K562 (cell line): ENCODE results near the gene SIGLEC9. TPM values are rescaled to one million over a fixed set of nuclear protein-coding genes. Genes with fewer than 3 reads are reported as not detected.
A peak's percentile ranks its signal among the peaks of the same experiment; 100 is the strongest.

Experiments
- ATAC-seq: fragments of 200-7000 bp; cut with Tn5 transposase; 3 replicates; pipeline ENCODE4 v1.9.1; 2020; ENCODE audit warnings: moderate library complexity
- BruUV-seq: library from RNA; stranded (reverse); fragments of 400-500 nt; replicated peaks from 2 replicates; lab custom pipeline; 2021; lab: Mats Ljungman, UMichigan
- CTCF ChIA-PET: fragments of 300-600 bp; formaldehyde crosslinking; extraction: SDS; loops from one replicate; lab custom pipeline; 2021; ENCODE audit warnings: low intra/inter-chr PET ratio; lab: Yijun Ruan, JAX
- POLR2A ChIA-PET: fragments of 300-600, 350-650 bp; sonication (Branson Sonifier 250); formaldehyde crosslinking; extraction: SDS; loops from one replicate; lab custom pipeline; 2021; ENCODE audit warnings: antibody characterized with exemption, inconsistent platforms; lab: Yijun Ruan, JAX
- DNase-seq, 4 experiments: peaks; one replicate each; pipeline versions ENCODE4 v3.0.0 to v3.0.0-alpha.2; 2011 to 2018; ENCODE audit warnings: low spot score in 3 of 4, mixed read lengths in 3 of 4; ENCODE audit errors: extremely low read depth in 1 of 4
- FAIRE-seq: peaks from 2 replicates; lab custom pipeline; 2011; peaks lifted over from hg19 to GRCh38; lab: Jason Lieb, UNC
- H2AFZ ChIP-seq: 2 replicates; pipeline ENCODE4 v1.6.0; 2011; ENCODE audit warnings: low read depth, low read length, control low read depth, inconsistent platforms
- H3K27ac ChIP-seq: fragments of 200-600 bp; 3 replicates; pipeline ENCODE4 v1.8.0; 2011; ENCODE audit warnings: low read depth, mild to moderate bottlenecking, control low read depth, inconsistent platforms, low read length, moderate library complexity, mixed read lengths; ENCODE audit errors: extremely low read depth
- H3K27me3 ChIP-seq, 2 experiments: fragments of 300-600 bp in 1 of 2; 2 replicates in 1 of 2; 3 replicates in 1 of 2; pipeline versions ENCODE4 v1.6.0 to v1.8.0; 2011; ENCODE audit warnings: inconsistent platforms in 2 of 2, low read length in 2 of 2, mild to moderate bottlenecking in 1 of 2, mixed read lengths in 1 of 2, moderate library complexity in 1 of 2; ENCODE audit not compliant: control insufficient read depth in 2 of 2, insufficient read depth in 2 of 2
- H3K36me3 ChIP-seq: fragments of 300-600 bp; 3 replicates; pipeline ENCODE4 v1.8.0; 2011; ENCODE audit warnings: mild to moderate bottlenecking, low read length, inconsistent platforms; ENCODE audit not compliant: control insufficient read depth, insufficient read depth
- H3K4me1 ChIP-seq, 2 experiments: fragments of 200-600 bp in 1 of 2; replicated peaks in 1 of 2; 2 replicates in 1 of 2; 3 replicates in 1 of 2; pipeline versions ENCODE4 v1.5.1 to v1.8.0; 2011; ENCODE audit warnings: inconsistent platforms in 2 of 2, low read length in 2 of 2, mild to moderate bottlenecking in 1 of 2, mixed read lengths in 1 of 2, moderate library complexity in 1 of 2; ENCODE audit not compliant: control insufficient read depth in 2 of 2, insufficient read depth in 2 of 2
- H3K4me2 ChIP-seq: 2 replicates; pipeline ENCODE4 v1.6.1; 2011; ENCODE audit warnings: low read length, control low read depth, inconsistent platforms, mixed read lengths; ENCODE audit not compliant: insufficient read depth
- H3K4me3 ChIP-seq: fragments of 200-600 bp; sonication (generic), shearing (Covaris generic); 2 replicates; pipeline ENCODE4 v1.5.1; 2016; ENCODE audit warnings: control low read depth, inconsistent platforms
- H3K79me2 ChIP-seq: fragments of 200-600 bp; 3 replicates; pipeline ENCODE4 v1.8.0; 2011; ENCODE audit warnings: low read length, inconsistent platforms; ENCODE audit not compliant: control insufficient read depth, insufficient read depth
- H3K9ac ChIP-seq, 2 experiments: 2 replicates each; pipeline versions ENCODE4 v1.6.0 to v1.6.1; 2011; ENCODE audit warnings: low read depth in 2 of 2, low read length in 2 of 2, control low read depth in 1 of 2, inconsistent platforms in 1 of 2, mild to moderate bottlenecking in 1 of 2, mixed read lengths in 1 of 2; ENCODE audit not compliant: insufficient read depth in 1 of 2
- H3K9me1 ChIP-seq: one replicate; pipeline ENCODE4 v1.6.0; 2011; ENCODE audit warnings: inconsistent platforms, mild to moderate bottlenecking, low read length, moderate library complexity; ENCODE audit not compliant: control insufficient read depth, insufficient read depth
- H3K9me3 ChIP-seq: replicated peaks from 2 replicates; pipeline ENCODE4 v1.5.1; 2011; ENCODE audit warnings: low read depth, low read length, inconsistent platforms; ENCODE audit not compliant: control insufficient read depth, insufficient read depth
- H4K20me1 ChIP-seq: replicated peaks from 2 replicates; pipeline ENCODE4 v1.6.1; 2011; ENCODE audit warnings: low read length, inconsistent platforms, mixed read lengths; ENCODE audit not compliant: control insufficient read depth, insufficient read depth
- ARID1B ChIP-seq: fragments of 450-650 bp; IDR thresholded peaks from 2 replicates; pipeline ENCODE4 v1.6.1; 2016; ENCODE audit warnings: antibody characterized with exemption, mild to moderate bottlenecking, inconsistent platforms
- ATF3 ChIP-seq, 2 experiments: fragments of 450-650 bp in 1 of 2; sonication (generic) in 1 of 2; formaldehyde crosslinking in 1 of 2; IDR thresholded peaks in 1 of 2; conservative IDR thresholded peaks in 1 of 2; 2 replicates each; pipeline versions ENCODE4 v1.6.1 to v1.8.1; 2016 to 2023; ENCODE audit warnings: mild to moderate bottlenecking in 2 of 2, moderate library complexity in 2 of 2, inconsistent platforms in 1 of 2, missing genetic modification reagents in 1 of 2
- BHLHE40 ChIP-seq: IDR thresholded peaks from 2 replicates; pipeline ENCODE4 v1.6.1; 2011; ENCODE audit warnings: low read length, improper control_type of control experiment
- CBFA2T2 ChIP-seq: fragments of 450-650 bp; conservative IDR thresholded peaks from 2 replicates; pipeline ENCODE4 v1.6.1; 2017; ENCODE audit warnings: mild to moderate bottlenecking
- CXXC5 ChIP-seq: fragments of 250-450 bp; sonication (Bioruptor Pico); IDR thresholded peaks from 2 replicates; pipeline ENCODE4 v1.8.0; 2022; ENCODE audit warnings: inconsistent platforms, mild to moderate bottlenecking, moderate library complexity
- DIDO1 ChIP-seq: fragments of 450-650 bp; IDR thresholded peaks from 2 replicates; pipeline ENCODE4 v1.6.1; 2016; ENCODE audit warnings: low read depth, missing biosample characterization, missing genetic modification characterization
- IRF9 ChIP-seq: fragments of 450-650 bp; IDR thresholded peaks from 2 replicates; pipeline ENCODE4 v1.6.1; 2016; ENCODE audit warnings: missing biosample characterization, missing genetic modification characterization
- JUND ChIP-seq, 2 experiments: IDR thresholded peaks; 2 replicates in 1 of 2; 3 replicates in 1 of 2; pipeline ENCODE4 v1.6.1; 2011; ENCODE audit warnings: borderline replicate concordance in 2 of 2, low read depth in 2 of 2, low read length in 2 of 2, improper control_type of control experiment in 1 of 2, missing biosample characterization in 1 of 2, missing genetic modification characterization in 1 of 2, missing genetic modification reagents in 1 of 2
- L3MBTL2 ChIP-seq: fragments of 450-650 bp; IDR thresholded peaks from 2 replicates; pipeline ENCODE4 v1.6.1; 2016; ENCODE audit warnings: mild to moderate bottlenecking, moderate library complexity
- LCOR ChIP-seq: sonication (generic); formaldehyde crosslinking; IDR thresholded peaks from 2 replicates; pipeline ENCODE4 v1.8.0; 2022; ENCODE audit warnings: mild to moderate bottlenecking, missing genetic modification reagents
- LEF1 ChIP-seq: fragments of 450-650 bp; IDR thresholded peaks from 2 replicates; pipeline ENCODE4 v1.6.1; 2016; ENCODE audit warnings: mild to moderate bottlenecking
- MITF ChIP-seq: IDR thresholded peaks from 2 replicates; pipeline ENCODE4 v1.6.1; 2014; ENCODE audit warnings: antibody characterized with exemption
- RAD51 ChIP-seq: fragments of 450-650 bp; IDR thresholded peaks from 2 replicates; pipeline ENCODE4 v1.7.1; 2016; ENCODE audit warnings: low read depth, mild to moderate bottlenecking, borderline replicate concordance
- SRSF1 ChIP-seq: fragments of 200-400 bp; formaldehyde crosslinking; IDR thresholded peaks from 2 replicates; pipeline ENCODE4 v1.6.1; 2017; ENCODE audit warnings: mild to moderate bottlenecking, low read depth, low read length, moderate library complexity
- USF1 ChIP-seq: sonication (generic); formaldehyde crosslinking; IDR thresholded peaks from 2 replicates; pipeline ENCODE4 v1.9.0; 2022; ENCODE audit warnings: mild to moderate bottlenecking, missing genetic modification reagents
- ZNF324 ChIP-seq: fragments of 250-450 bp; sonication (Bioruptor Pico); IDR thresholded peaks from 2 replicates; pipeline ENCODE4 v1.4.0; 2020; ENCODE audit warnings: mild to moderate bottlenecking
- ZNF507 ChIP-seq: conservative IDR thresholded peaks from 2 replicates; pipeline ENCODE4 v1.6.1; 2017; ENCODE audit warnings: missing genetic modification characterization, missing compliant biosample characterization
- WGBS: fragments of 100-300 bp; shearing (Covaris generic); methylation state at CpG from one replicate; pipeline ENCODE4 v1.1.6; 2016; ENCODE audit warnings: low coverage, mixed read lengths; ENCODE audit not compliant: insufficient coverage; ENCODE audit errors: missing lambda C conversion rate; 5-methylcytosine and 5-hydroxymethylcytosine counted together
- in situ Hi-C: fragments of 300-500 bp; cut with MboI; formaldehyde crosslinking; loops from 4 replicates; pipeline ENCODE4 v1.15.0; 2018; ENCODE audit warnings: inconsistent platforms, mixed read lengths
- intact Hi-C: fragments of 100-400 bp; cut with micrococcal nuclease; formaldehyde crosslinking; loops from 2 replicates; pipeline ENCODE4 v1.14.2; 2022
- polyA plus RNA-seq, 8 experiments: library from polyadenylated mRNA; depleted of rRNA in 4 of 8; stranded (reverse) in 5 of 8; unstranded in 3 of 8; fragments of >200 nt; fragmentation: Nextera tagmentation in 2 of 8; fragmentation: Illumina TruSeq in 1 of 8; extraction: Ambion mirVana in 2 of 8; extraction: Trizol in 1 of 8; gene quantifications; 2 replicates each; pipeline versions ENCODE4 v1.2.1 to v1.2.3, GENCODE V29; 2011 to 2014; ENCODE audit warnings: inconsistent platforms in 1 of 8, missing spikeins in 1 of 8
- total RNA-seq, 7 experiments: library from RNA; depleted of rRNA in 6 of 7; stranded (reverse); fragments of >200 nt in 6 of 7; fragmentation: Illumina TruSeq in 2 of 7; extraction: Trizol in 2 of 7; gene quantifications; 2 replicates each; pipeline versions ENCODE4 v1.2.1 to v1.2.3, GENCODE V29; 2011 to 2021; ENCODE audit warnings: low replicate concordance in 1 of 7

Gene SIGLEC9
- total and polyA plus RNA-seq, 9 of the 15 experiments (the other 6 are each of a cell fraction or from before 2014, with no cell fraction given): 0.09 to 0.34 (median 0.22) TPM; not detected in 4

GRCh38 chr19:51168564-51169282, 44.0 kb downstream of the SIGLEC9 start:
- ChIA-PET POLR2A (interaction anchor here (0.8 kb wide), 1 partner anchor 9 kb away, joined by 3 read pairs; no protein-coding TSS in a partner anchor), CTCF (interaction anchor here (1.1 to 2.2 kb wide), 2 partner anchors 10 to 71 kb away, joined by 4 to 13 read pairs; no protein-coding TSS in a partner anchor)
- Histone ChIP-seq H3K27me3 (peaks cover 6 to 15% of the 10 kb centered on the region in 2 experiments; a peak in 4 of 5 replicates), H3K79me2 (no peaks in the 10 kb centered on the region), H3K4me1 (peaks cover 0 to 12% of the 10 kb centered on the region in 2 experiments; a peak in 4 of 5 replicates), H3K9me1 (no peaks in the 10 kb centered on the region), H2AFZ (no peak overlapping the region), H4K20me1 (no peaks in the 10 kb centered on the region), H3K4me3 (no peak overlapping the region), H3K4me2 (peak overlapping the region; percentile 2; the same call in 1 of the 2 replicates), H3K27ac (no peak overlapping the region), H3K9me3 (no peaks in the 10 kb centered on the region), H3K9ac (no peak overlapping the region), H3K36me3 (no peaks in the 10 kb centered on the region)
- no peak for DNase-seq
- 15% methylated on average over 13 of the region's 13 CpGs for WGBS
- intact Hi-C loops: loop anchor here (1.0 kb wide), 1 partner anchor 10 kb away; no protein-coding TSS in a partner anchor
- no peak for ATAC-seq
- in situ Hi-C loops: loop anchor here (25.0 kb wide), 1 partner anchor 494 kb away; no protein-coding TSS in a partner anchor
- no TSS peak for BruUV-seq
- no peak for FAIRE-seq
- TF ChIP-seq USF1 (CRISPR knock-in tag) (peak; percentile 92), LCOR (no peak), SRSF1 (no peak), ZNF324 (CRISPR knock-in tag) (no peak), IRF9 (tag) (no peak), RAD51 (peak; percentile 90), MITF (peak; percentile 56; the same call in 1 of the 2 replicates), LEF1 (peak; percentile 70; the same call in 1 of the 2 replicates), DIDO1 (tag) (peak; percentile 59; the same call in 1 of the 2 replicates), CBFA2T2 (peak; percentile 60), JUND (IDR thresholded peaks at IDR 0.05; ENCODE audit: borderline replicate concordance, low read depth, low read length) (peak; percentile 76), JUND (tag; IDR thresholded peaks at IDR 0.05; ENCODE audit: borderline replicate concordance, low read depth, low read length) (peak; percentile 72; the same call in 2 of the 3 replicates), ARID1B (peak; percentile 40; the same call in 1 of the 2 replicates), ZNF507 (no peak), L3MBTL2 (0 out of 2 replicates have a peak, but pooled peaks have one; percentile 31), ATF3 (IDR thresholded peaks at IDR 0.05) (peak; percentile 90), ATF3 (CRISPR knock-in tag; conservative IDR thresholded peaks at IDR 0.05) (no peak), BHLHE40 (peak; percentile 90), CXXC5 (CRISPR knock-in tag) (peak; percentile 67)
